ENCODE results near the gene SKI.

SKI gene

DNA sequence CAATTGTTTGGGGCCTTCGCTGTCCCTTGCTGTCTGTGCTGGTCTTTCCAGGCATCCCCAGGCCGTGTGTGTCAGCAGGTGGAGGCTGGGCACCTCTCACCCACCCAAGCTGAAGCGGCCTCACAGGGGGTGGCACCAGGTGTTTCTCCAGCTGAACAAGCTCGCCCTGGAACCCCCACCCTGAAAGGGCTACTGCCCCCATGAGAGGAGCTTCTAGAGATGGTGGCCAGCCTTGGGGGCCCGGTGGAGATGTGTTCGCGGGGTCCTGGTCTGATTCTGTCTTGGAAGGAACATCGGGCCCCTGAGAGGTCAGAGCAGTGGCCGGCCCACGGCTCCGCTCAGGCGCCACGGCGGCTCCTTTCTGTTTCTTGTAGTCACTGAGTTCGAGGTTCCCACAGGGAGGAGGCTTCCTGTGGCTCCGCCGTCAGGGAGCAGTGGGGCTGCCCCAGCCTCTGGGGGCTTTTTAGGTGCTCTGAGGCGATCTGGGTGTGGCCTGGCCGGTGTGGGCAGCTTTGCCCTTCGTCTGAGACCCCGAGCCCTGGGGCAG lies 46.9 kb downstream of the SKI start:
- DNase-seq (ENCODE audit: low spot score), result no peak

- DNase-seq (ENCODE audit: low spot score), result no peak
These were observed 47.8 kb downstream of the SKI start for GRCh38 chr1:2275796-2276536.

DNA sequence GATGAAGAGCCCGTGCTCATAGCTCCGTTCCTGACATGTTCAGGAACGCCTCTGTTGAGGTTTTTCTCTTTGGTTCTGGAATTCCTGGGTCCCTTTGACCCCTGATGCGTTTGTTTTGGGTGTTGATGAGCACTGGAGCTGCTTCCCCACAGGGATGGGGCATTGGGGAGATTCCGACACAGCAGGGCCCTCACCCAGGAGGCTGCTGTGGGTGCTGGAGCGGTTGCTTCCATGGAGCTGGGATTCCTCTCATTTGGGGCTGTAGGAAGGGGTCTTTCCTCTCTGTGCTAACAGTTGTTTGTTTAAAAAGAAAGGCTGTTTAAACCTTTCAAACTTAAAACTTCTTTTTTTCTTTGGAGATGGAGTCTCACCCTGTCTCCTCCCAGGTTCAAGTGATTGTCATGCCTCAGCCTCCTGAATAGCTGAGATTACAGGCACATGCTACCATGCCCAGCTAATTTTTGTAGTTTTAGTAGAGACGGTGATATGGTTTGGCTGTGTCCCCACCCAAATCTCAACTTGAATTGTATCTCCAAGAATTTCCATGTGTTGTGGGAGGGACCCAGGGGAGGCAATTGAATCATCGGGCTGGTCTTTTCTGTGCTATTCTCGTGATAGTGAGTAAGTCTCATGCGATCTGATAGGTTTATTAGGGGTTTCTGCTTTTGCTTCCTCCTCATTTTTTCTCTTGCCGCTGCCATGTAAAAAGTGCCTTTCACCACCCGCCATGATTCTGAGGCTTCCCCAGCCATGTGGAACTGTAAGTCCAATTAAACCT lies 48.9 kb downstream of the SKI start:
- DNase-seq (ENCODE audit: low spot score), result no peak

- no peak for DNase-seq (ENCODE audit: low spot score)
These were observed 49.8 kb downstream of the SKI start for GRCh38 chr1:2277741-2278488.

- no peak for DNase-seq (ENCODE audit: low spot score)
These were observed 50.6 kb downstream of the SKI start for GRCh38 chr1:2278591-2279209.

- no peak for DNase-seq (ENCODE audit: low spot score)
These were observed 51.1 kb downstream of the SKI start for GRCh38 chr1:2279210-2279639.

DNA sequence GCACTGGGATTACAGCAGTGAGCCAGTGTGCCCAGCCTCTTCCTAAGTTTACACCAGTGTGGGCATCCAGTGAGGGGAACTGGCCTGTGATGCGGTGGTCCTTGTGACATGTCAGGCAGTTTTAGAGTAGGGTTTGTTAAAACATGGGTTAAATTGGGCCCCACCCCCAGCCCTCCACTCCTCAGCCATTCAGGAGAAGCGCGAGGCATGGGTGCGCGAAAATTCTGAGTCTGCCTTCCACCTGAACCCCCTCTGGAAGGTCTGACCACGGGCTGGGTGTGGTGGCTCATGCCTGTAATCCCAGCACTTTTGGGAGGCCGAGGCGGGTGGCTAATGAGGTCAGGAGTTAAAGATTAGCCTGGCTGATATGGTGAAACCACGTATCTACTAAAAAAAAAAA lies 51.7 kb downstream of the SKI start:
- no peak for DNase-seq (ENCODE audit: low spot score)

DNA sequence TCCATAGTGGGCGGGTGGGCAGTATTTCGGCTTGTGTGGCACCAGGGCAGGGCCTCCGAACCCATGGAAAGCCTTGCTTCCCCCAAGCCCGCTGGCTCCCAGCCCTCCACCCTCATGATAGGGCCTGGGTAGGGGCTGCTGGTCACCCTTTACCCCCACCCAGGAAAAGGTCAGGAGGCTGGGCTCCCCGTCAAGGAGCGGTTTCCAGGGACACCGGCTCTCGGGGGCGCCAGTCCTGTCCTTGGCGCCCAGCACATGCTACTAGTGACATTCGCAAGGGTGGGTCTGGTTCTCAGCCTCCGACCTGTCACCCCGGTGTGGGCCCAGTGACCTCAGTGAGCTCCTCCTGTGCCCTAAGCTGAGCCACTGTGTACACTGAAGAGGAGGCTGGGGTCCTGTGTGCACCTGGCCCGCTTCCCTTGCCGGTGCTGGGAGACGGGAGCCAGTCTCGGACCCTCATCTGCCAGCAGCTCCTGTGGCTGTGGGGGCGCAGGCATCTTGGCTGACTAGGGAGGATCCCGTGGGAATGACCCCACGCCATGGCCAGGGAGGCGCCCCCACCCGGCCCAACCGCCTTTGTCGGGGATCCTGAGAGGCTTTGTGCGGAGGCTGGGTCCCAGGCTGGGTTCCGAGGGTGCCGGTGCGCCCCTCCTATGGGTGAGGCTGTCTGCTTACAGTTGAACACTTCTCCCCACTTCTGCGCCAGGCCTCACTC lies 54.6 kb downstream of the SKI start:
- DNase-seq (ENCODE audit: low spot score), result no peak

DNA sequence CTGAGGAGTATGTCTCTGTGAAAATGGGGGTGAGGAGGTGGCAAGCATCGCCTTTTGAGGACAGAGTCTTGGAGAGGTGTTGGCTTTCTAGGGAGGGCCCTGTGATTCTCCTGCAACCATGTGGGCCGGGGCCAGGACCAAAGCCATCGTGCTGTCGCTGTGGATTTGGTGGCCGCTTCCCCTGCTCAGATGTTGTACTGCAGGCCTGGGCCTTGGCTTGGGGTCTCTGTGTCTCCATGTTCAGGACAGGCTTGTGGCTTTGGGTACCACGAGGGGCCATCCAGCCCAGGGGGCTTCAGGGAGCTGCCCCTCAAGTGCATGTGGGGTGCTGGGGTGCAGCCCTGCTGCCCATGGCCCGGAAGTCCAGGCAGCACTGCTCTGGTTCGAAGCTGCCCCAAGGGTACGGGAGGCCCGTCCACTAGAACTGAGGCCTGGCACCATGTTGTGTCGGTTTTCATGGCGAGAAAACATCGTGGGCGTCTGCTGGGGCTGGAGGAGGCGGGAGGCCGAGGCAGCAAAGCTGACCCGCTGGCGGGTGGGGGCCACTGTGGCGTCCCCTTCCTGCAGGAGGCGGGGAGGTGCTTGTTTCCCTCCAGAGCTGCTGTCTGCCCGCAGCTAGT lies 55.4 kb downstream of the SKI start:
- DNase-seq (ENCODE audit: low spot score), result no peak

DNA sequence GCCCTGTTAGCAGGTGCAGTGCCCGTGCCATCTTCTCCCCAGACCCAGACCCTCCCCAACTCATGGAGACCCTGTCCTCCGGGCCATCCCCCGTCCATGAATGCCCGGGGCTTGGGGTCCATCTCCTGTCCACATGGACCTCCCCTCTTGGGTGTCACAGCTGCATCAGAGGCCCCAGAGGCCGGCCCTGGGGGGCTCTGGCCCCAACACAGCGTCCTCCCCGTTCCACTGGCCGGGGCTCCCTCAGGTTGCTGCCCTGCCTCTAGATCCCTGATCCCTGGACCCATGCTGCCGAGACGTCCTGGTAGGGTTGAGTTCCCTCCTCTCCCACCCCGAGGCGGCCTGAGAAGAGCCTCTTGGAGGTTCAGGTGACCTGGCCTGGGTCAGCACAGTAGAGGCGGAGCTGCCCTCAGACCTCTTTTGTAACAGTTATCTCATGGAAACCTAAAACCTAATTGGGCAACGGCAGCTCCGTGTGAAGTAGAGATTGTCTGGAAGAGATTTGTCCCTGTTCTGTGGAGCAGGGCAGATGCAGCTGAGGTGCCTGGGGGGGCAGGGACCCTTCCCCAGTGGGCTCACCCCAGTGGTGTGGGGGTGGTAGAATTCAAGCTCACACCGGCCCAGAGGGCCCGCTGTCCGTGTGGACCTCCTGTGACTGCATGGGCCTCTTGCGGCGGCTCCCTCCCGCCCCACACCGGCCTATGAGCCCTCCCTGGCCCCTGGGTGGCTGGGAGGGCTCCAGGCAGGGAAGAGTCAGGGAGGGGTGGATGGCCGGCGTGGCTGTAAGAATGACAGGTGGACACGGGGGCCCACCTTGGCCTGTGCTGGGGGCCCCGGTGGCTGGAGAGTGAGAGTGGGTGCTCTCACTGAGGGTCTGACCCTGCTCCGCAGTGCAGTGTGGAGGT lies 56.1 kb downstream of the SKI start:
- no peak for DNase-seq (ENCODE audit: low spot score)

DNA sequence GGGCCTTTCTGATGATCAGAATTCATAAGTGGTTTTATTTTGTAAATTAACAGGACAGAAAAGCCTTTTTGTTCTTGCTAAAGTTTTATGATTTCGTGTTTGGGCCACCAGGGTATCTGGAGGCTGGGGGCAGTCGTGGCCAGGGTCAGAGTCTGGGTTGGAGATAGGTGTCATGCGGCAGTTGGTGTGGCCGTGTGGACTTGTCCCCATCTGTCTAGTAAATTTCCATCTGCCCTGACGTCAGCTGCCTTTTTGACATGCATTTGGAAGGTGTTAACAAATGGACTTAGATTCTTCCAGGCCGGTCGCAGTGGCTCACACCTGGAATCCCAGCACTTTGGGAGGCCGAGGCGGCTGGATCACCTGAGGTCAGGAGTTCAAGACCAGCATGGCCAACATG lies 56.8 kb downstream of the SKI start:
- no peak for DNase-seq (ENCODE audit: low spot score)

DNA sequence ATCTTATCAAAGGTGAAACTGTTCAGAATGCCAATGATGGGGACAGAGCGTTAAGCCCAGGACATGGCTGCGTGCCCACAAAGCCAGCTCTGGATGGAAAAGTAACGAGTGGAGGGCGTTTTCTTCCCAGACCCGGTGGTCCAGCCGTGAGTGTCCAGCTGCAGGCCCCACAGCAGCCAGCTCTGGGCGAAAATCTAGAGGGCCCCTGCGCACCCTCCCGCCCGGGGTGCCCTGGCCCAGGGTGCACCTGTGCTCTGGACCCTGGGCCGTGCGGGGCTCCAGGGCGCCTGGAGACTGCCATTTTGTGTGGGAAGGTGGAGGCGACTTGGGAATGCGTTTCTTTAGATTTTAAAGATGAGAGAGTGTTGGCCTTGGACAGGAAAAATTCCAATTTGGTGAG lies 58.8 kb downstream of the SKI start:
- DNase-seq (ENCODE audit: low spot score), result no peak

GRCh38 chr1:2287649-2288048 lies 59.5 kb downstream of the SKI start:
- no peak for DNase-seq (ENCODE audit: low spot score)

DNA sequence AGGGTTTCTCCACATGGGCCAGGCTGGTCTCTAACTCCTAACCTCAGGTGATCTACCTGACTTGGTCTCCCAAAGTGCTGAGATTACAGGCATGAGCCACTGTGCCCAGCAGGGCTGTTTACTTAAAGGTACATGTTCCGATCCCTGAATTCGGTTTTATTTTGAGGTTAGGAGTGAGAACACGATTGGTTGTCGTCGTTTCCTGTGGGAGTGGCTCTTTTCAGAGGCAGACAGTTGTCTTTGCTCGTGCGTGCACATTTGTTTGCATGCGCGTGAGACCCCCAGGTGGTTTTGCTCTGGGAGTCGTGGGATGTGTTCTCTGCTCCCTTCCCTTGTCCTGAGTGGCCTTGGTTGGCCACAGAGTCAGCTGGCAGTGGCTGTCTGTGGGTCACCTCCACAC lies 60.2 kb downstream of the SKI start:
- DNase-seq (ENCODE audit: low spot score), result no peak

- no peak for DNase-seq (ENCODE audit: low spot score)
These were observed 60.9 kb downstream of the SKI start for GRCh38 chr1:2288816-2289536.

- DNase-seq (ENCODE audit: low spot score), result no peak
These were observed 61.5 kb downstream of the SKI start for GRCh38 chr1:2289607-2290006.

DNA sequence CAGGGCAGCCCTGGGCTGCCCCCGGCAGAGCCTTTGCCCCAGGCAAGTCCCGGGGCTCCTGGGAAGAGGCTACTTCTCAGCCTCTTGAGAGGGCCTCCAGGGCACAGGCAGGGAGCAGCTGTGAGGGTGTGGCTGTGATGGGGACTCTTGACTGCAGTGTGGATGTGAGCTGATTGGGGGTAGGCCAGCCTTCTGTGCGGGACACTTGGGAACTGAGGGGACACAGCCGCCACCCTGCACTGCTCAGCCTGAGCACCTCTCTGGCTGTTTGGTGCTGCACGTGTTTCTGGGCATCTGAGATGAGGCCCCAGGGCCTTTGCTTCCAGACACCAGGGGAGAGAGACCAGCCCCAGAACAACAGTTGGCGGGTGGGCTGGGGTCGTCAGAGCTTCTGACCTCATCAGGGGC lies 62.1 kb downstream of the SKI start:
- no peak for DNase-seq (ENCODE audit: low spot score)

DNA sequence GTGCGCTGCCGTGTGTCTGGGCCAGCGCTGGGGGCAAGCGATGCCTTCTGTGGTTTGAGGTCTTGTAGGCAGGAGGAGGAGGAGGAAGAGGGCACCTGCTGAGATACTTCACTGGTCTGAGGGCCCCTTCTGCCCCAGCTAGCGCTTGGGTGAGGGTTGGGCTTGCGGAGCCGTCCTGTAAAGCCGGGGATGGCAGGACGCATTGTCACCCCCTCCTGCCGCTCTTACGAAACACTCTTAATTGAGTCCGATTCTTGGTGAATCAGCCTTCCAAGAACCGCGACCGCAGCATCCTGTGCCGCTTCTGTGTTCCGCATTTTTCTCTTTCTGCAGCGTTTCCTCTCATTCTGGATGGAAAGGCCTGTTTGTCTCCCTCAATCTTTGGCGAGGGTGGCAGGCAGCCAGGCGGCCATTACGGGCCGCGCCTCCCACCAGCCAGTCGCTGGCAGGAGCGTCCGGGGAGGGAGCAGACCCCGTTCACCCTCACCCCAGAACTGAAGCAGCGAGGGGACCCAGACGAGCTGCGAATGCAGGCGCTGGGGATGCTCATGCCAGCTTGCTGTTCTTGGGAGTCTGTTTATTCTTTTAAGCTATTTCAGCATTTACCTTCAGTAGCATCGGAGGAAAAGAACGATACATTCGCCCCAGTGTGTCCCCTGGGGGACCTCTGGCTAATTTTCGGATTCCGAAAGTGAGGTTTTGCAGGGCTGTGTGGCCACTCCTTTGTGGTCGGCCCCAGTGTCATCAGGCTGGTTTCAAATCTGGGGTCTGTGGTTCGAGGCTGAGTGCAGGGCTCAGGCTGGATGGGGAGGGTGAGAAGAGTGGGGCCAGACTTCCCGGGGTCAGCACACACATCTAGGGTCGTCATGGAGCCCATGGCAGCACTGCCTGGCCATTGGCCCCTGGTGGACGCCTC lies 62.7 kb downstream of the SKI start:
- peak; percentile 89 for DNase-seq (ENCODE audit: low spot score)

All from CD4-positive, alpha-beta T cell treated with Interleukin-2 at 100 ng/mL for 4 hours (primary cell).